ENCODE data around the gene EFCAB9. TPM values are rescaled to one million over a fixed set of nuclear protein-coding genes. Genes with fewer than 3 reads are reported as not detected.

EFCAB9 gene
- total RNA-seq, 1 donor from 2014 or later, result not detected

DNA sequence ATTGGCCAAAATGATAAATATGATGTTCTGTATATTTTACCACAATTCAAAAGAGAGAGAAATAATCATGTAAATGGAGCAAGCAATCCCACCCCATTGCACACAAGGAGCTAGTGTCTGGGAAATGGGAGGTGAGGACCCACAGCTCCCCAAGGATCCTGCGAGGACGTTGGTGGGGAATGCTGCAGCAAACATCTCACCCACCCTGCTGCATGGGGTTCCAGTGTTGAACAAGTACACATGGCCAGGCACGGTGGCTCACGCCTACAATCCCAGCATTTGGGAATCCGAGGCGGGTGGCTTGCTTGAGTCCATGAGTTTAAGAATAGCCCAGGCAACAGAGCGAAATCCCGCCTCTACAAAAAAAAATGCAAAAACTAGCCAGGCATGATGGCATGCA, 35.0 kb upstream of the EFCAB9 start:
- peaks cover 22% of the 10 kb centered on the region for H3K36me3 Mint-ChIP-seq (ENCODE audit: unreplicated experiment)
- no peak for DNase-seq (ENCODE audit: extremely low spot score, unreplicated experiment)
- H3K4me1 Mint-ChIP-seq (ENCODE audit: unreplicated experiment), result peaks cover 12% of the 10 kb centered on the region
- TF ChIP-seq CTCF (IDR thresholded peaks at IDR 0.05), result no peak
- H3K27me3 Mint-ChIP-seq (ENCODE audit: unreplicated experiment), result no peaks in the 10 kb centered on the region
- no peaks in the 10 kb centered on the region for H3K9me3 Mint-ChIP-seq (ENCODE audit: unreplicated experiment)
- H3K4me3 Mint-ChIP-seq (ENCODE audit: unreplicated experiment), result no peak overlapping the region
- H3K27ac Mint-ChIP-seq (ENCODE audit: unreplicated experiment), result no peak overlapping the region

DNA sequence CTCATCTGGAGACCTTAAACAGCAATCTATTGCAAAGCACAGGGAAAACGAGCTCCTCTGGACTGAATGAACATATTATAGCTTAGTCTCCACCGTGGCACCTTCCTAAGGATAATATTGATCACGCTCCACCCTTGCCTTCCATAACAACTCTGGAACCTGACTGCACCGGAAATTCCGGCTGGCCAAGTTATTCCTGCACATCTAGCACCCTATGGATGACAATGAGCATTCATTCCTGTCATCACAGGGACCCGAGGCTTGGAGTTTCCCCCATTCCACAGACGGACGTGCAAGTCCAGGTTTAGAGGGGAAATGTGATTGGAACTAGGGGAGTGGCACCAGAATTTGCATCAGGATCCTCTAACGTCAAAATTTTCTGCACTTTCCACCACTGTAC, 33.5 kb upstream of the EFCAB9 start:
- no peak overlapping the region for H3K27ac Mint-ChIP-seq (ENCODE audit: unreplicated experiment)
- H3K36me3 Mint-ChIP-seq (ENCODE audit: unreplicated experiment), result peaks cover 11% of the 10 kb centered on the region
- no peak for DNase-seq (ENCODE audit: extremely low spot score, unreplicated experiment)
- TF ChIP-seq CTCF (IDR thresholded peaks at IDR 0.05), result no peak
- no peaks in the 10 kb centered on the region for H3K27me3 Mint-ChIP-seq (ENCODE audit: unreplicated experiment)
- no peaks in the 10 kb centered on the region for H3K9me3 Mint-ChIP-seq (ENCODE audit: unreplicated experiment)
- H3K4me3 Mint-ChIP-seq (ENCODE audit: unreplicated experiment), result no peak overlapping the region
- H3K4me1 Mint-ChIP-seq (ENCODE audit: unreplicated experiment), result peaks cover 19% of the 10 kb centered on the region

DNA sequence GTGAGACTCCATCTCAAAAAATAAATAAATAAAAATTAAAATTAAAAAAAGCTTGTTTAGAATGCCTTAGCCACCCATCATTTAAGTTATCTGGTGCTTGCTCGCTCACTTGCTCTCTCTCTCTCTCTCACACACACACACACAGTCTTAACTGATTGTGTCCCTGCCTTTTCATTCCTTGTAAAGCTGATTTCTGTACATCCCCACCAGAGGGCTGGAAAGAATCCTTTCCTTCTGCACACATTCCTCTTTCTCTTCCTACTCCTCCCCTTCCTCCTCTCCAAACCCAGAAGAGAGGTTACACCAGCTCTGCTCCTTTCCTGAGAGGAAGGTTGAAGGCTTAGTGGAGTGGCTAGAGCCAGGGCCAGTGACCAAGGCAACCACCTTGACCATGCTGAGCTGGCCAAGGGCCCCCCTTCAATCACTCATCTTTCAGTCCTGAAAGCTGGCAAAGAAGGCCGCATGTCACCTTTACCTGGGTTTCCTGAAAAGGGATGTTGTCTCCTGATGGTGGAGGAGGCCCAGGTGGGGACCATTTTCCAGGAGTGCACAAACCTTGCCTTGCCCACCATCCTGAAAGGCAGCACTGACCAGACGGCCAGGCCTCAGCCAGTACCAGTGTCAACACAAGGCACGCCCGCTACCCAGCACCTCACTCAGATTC, 31.5 kb upstream of the EFCAB9 start:
- no peak for DNase-seq (ENCODE audit: extremely low spot score, unreplicated experiment)
- peak; percentile 33 for TF ChIP-seq CTCF (IDR thresholded peaks at IDR 0.05)
- Mint-ChIP-seq H3K36me3 (ENCODE audit: unreplicated experiment) (peaks cover 2% of the 10 kb centered on the region), H3K27me3 (ENCODE audit: unreplicated experiment) (no peaks in the 10 kb centered on the region), H3K27ac (ENCODE audit: unreplicated experiment) (peak overlapping the region; percentile 50), H3K4me3 (ENCODE audit: unreplicated experiment) (no peak overlapping the region), H3K4me1 (ENCODE audit: unreplicated experiment) (peaks cover 29% of the 10 kb centered on the region), H3K9me3 (ENCODE audit: unreplicated experiment) (no peaks in the 10 kb centered on the region)

DNA sequence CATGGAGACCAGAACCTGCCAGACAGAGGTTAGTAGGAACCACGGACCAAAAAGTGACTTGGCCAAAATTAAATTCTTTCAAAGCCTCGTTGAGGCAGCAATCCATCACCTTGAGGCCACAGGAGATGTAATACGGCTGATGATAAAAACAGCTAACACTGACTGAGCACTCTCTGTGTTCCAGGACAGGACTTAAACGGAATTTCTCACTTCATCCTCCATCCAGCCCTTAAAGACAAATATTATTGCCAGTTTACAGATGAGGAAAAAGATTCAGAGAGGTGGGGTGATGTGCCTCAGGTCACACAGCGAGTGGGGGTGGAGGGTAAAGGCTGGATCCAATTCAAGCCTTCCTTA, 31.0 kb upstream of the EFCAB9 start:
- no peak for DNase-seq (ENCODE audit: extremely low spot score, unreplicated experiment)
- Mint-ChIP-seq H3K4me1 (ENCODE audit: unreplicated experiment) (peaks cover 34% of the 10 kb centered on the region), H3K4me3 (ENCODE audit: unreplicated experiment) (no peak overlapping the region), H3K27ac (ENCODE audit: unreplicated experiment) (no peak overlapping the region), H3K36me3 (ENCODE audit: unreplicated experiment) (peaks cover 2% of the 10 kb centered on the region), H3K27me3 (ENCODE audit: unreplicated experiment) (no peaks in the 10 kb centered on the region), H3K9me3 (ENCODE audit: unreplicated experiment) (no peaks in the 10 kb centered on the region)
- TF ChIP-seq CTCF (IDR thresholded peaks at IDR 0.05), result no peak

DNA sequence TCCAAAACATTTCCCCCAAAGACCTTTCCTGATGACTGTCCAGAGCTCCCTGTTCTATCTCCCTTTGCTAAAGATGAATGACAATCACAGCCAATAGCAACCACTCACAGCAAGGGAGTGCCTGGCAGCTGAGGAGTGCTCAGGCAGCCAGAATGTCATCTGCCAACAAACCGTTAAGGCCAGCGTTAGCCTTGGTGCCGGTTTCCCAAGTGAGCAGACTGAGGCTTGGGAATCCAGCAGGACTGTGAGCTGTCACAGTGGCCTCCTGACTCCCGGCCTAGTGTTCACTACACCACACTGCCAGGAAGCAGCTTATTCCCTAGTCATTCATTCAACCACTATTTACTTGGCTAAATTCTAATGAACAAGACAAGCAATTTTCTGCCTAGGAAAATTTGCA, 30.6 kb upstream of the EFCAB9 start:
- Mint-ChIP-seq H3K27ac (ENCODE audit: unreplicated experiment) (no peak overlapping the region), H3K4me1 (ENCODE audit: unreplicated experiment) (peaks cover 38% of the 10 kb centered on the region), H3K27me3 (ENCODE audit: unreplicated experiment) (no peaks in the 10 kb centered on the region), H3K36me3 (ENCODE audit: unreplicated experiment) (no peaks in the 10 kb centered on the region), H3K4me3 (ENCODE audit: unreplicated experiment) (no peak overlapping the region), H3K9me3 (ENCODE audit: unreplicated experiment) (no peaks in the 10 kb centered on the region)
- TF ChIP-seq CTCF (IDR thresholded peaks at IDR 0.05), result no peak
- DNase-seq (ENCODE audit: extremely low spot score, unreplicated experiment), result no peak

Data from osteocyte (in vitro differentiated cells).